Measurements from ENCODE around the gene NCOA7.

The NCOA7 gene

GRCh38 chr6:125790358-125791150, at the start of gene NCOA7:
TSS of gene NCOA7 (plus strand) at chr6:125790960. CDS start at chr6:125815355, 24,395 bp downstream.
- no peaks in the 10 kb centered on the region for H3K27me3 ChIP-seq
- TF ChIP-seq CTCF (IDR thresholded peaks at IDR 0.05): peak; percentile 17
- H3K4me1 ChIP-seq (ENCODE audit: control insufficient read depth in 1 of 2, insufficient read depth in 1 of 2, low read depth in 1 of 2, low read length in 1 of 2): peaks cover 39 to 43% of the 10 kb centered on the region in 2 experiments
- no peaks in the 10 kb centered on the region for H3K9me3 ChIP-seq
- H3K36me3 ChIP-seq: no peaks in the 10 kb centered on the region
- peak within 1 kb of the TSS; percentile 87 for H3K27ac ChIP-seq
- H3K4me3 ChIP-seq (ENCODE audit: low read depth in 1 of 2, low read length in 1 of 2): peak within 1 kb of the TSS; percentile 77 to 94

- H3K4me1 ChIP-seq (ENCODE audit: control insufficient read depth in 1 of 2, insufficient read depth in 1 of 2, low read depth in 1 of 2, low read length in 1 of 2): peaks cover 0 to under 1% of the 10 kb centered on the region in 2 experiments
- no peaks in the 10 kb centered on the region for H3K36me3 ChIP-seq
- no peak for TF ChIP-seq CTCF (IDR thresholded peaks at IDR 0.05)
- no peak overlapping the region for H3K4me3 ChIP-seq (ENCODE audit: low read depth in 1 of 2, low read length in 1 of 2)
- H3K27me3 ChIP-seq: peaks cover 100% of the 10 kb centered on the region
- no peak overlapping the region for H3K27ac ChIP-seq
- H3K9me3 ChIP-seq: no peaks in the 10 kb centered on the region
Observed at GRCh38 chr6:125741336-125741735, 49.4 kb upstream of the NCOA7 start.

- Histone ChIP-seq H3K27ac (no peak overlapping the region), H3K36me3 (no peaks in the 10 kb centered on the region), H3K4me1 (ENCODE audit: control insufficient read depth in 1 of 2, insufficient read depth in 1 of 2, low read depth in 1 of 2, low read length in 1 of 2) (peaks cover 7% of the 10 kb centered on the region in 2 experiments), H3K9me3 (no peaks in the 10 kb centered on the region), H3K4me3 (ENCODE audit: low read depth in 1 of 2, low read length in 1 of 2) (no peak overlapping the region), H3K27me3 (peaks cover 100% of the 10 kb centered on the region)
- no peak for TF ChIP-seq CTCF (IDR thresholded peaks at IDR 0.05)
Observed at GRCh38 chr6:125742024-125742423, 48.7 kb upstream of the NCOA7 start.

- no peak overlapping the region for H3K4me3 ChIP-seq (ENCODE audit: low read depth in 1 of 2, low read length in 1 of 2)
- H3K9me3 ChIP-seq: no peaks in the 10 kb centered on the region
- H3K36me3 ChIP-seq: no peaks in the 10 kb centered on the region
- H3K27ac ChIP-seq: no peak overlapping the region
- peaks cover 12 to 13% of the 10 kb centered on the region in 2 experiments for H3K4me1 ChIP-seq (ENCODE audit: control insufficient read depth in 1 of 2, insufficient read depth in 1 of 2, low read depth in 1 of 2, low read length in 1 of 2)
- no peak for TF ChIP-seq CTCF (IDR thresholded peaks at IDR 0.05)
- peaks cover 100% of the 10 kb centered on the region for H3K27me3 ChIP-seq
Observed at GRCh38 chr6:125742464-125743120, 48.2 kb upstream of the NCOA7 start.

- no peaks in the 10 kb centered on the region for H3K36me3 ChIP-seq
- no peaks in the 10 kb centered on the region for H3K9me3 ChIP-seq
- no peak for TF ChIP-seq CTCF (IDR thresholded peaks at IDR 0.05)
- peaks cover 100% of the 10 kb centered on the region for H3K27me3 ChIP-seq
- H3K4me1 ChIP-seq (ENCODE audit: control insufficient read depth in 1 of 2, insufficient read depth in 1 of 2, low read depth in 1 of 2, low read length in 1 of 2): peaks cover 22 to 23% of the 10 kb centered on the region in 2 experiments
- no peak overlapping the region for H3K4me3 ChIP-seq (ENCODE audit: low read depth in 1 of 2, low read length in 1 of 2)
- no peak overlapping the region for H3K27ac ChIP-seq
Observed at GRCh38 chr6:125743604-125744003, 47.2 kb upstream of the NCOA7 start.

All from neutrophil (primary cell).